Astrocyte of the spinal cord (primary cell): Measurements from ENCODE around the gene RNF157.
A peak's percentile ranks its signal among the peaks of the same experiment; 100 is the strongest.
"Not testable (repeated sequence)": the region's sequence is repeated elsewhere in the genome, so short reads cannot be mapped to it uniquely, and the experiment has no call there.

ENCODE experiments used
- DNase-seq: peaks from one replicate; pipeline ENCODE4 v3.0.0; 2011; ENCODE audit warnings: low read depth, low spot score
- H3K4me3 ChIP-seq: 2 replicates; pipeline ENCODE4 v1.5.1; 2011; ENCODE audit warnings: low read depth, mild to moderate bottlenecking, low read length, moderate library complexity
- in situ Hi-C: cut with HindIII; loops from 2 replicates; pipeline ENCODE4 v1.10.0; 2017; ENCODE audit warnings: low sequenced_read_pairs
- TF ChIP-seq, protein P1 (sequence below): IDR thresholded peaks from 2 replicates; pipeline ENCODE4 v1.5.1; 2012; ENCODE audit warnings: low read depth, mild to moderate bottlenecking, low read length, inconsistent platforms

The RNF157 gene

DNA sequence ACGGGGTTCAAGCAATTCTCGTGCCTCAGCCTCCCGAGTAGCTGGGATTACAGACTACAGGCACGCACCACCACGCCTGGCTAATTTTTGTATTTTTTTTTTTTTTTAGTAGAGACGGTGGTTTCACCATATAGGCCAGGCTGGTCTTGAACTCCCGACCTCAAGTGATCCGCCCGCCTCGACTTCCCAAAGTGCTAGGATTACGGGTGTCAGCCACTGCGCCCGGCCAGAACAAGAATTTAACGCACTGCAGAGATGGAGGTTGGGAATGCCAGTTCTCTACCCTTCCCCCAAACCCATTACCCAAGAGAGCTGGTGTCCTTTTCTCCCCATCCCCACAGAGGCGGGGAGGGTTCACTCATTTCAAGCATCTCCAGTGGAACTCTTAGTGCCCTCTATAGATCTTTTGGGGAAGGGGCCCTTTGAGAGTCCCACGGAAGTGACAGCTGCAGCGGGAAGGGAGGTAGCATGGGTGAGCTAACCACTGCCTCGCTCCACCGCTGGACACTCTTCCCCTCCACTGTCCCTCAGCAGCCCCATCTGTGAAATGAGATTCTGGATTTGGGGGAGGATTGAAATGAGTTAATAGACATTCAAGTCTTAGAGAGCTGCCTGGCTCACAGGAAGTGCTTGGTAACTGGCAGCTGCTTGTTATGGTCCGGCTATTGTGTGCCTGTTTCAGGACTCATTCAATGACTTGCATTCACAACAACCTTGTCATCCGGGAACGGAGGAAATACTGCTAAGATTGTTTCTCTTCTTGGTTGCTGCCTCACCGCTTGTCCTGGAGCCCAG, 21.3 kb upstream of the RNF157 start:
- in situ Hi-C loops: no loop called here

DNA sequence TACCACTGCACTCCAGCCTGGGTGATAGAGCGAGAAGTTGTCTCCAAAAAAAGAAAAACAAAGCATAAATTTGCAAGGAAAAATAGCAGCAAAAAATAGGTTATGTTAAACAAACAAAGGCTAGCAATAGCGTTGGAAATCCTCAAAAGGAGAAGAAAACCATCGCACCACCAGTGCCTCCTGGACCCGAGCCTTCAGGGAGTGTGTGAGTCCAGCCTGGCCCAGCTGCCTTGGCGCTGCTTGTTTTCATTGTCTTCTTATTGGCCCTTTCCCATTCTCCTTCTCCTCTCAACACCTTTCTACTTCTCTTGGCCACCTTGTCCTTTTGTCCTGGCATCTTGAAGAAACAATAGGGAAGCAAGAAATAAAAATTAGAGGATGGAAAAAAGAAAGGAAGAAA, 20.4 kb upstream of the RNF157 start:
- no peak overlapping the region for H3K4me3 ChIP-seq
- in situ Hi-C loops: no loop called here
- no peak for DNase-seq
- TF ChIP-seq, protein P1, sequence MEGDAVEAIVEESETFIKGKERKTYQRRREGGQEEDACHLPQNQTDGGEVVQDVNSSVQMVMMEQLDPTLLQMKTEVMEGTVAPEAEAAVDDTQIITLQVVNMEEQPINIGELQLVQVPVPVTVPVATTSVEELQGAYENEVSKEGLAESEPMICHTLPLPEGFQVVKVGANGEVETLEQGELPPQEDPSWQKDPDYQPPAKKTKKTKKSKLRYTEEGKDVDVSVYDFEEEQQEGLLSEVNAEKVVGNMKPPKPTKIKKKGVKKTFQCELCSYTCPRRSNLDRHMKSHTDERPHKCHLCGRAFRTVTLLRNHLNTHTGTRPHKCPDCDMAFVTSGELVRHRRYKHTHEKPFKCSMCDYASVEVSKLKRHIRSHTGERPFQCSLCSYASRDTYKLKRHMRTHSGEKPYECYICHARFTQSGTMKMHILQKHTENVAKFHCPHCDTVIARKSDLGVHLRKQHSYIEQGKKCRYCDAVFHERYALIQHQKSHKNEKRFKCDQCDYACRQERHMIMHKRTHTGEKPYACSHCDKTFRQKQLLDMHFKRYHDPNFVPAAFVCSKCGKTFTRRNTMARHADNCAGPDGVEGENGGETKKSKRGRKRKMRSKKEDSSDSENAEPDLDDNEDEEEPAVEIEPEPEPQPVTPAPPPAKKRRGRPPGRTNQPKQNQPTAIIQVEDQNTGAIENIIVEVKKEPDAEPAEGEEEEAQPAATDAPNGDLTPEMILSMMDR: no peak

More for the DNA sequence above, 21.3 kb upstream of the RNF157 start:
- TF ChIP-seq, protein P1: no peak
- DNase-seq: peak; percentile 44
- H3K4me3 ChIP-seq: no peak overlapping the region

DNA sequence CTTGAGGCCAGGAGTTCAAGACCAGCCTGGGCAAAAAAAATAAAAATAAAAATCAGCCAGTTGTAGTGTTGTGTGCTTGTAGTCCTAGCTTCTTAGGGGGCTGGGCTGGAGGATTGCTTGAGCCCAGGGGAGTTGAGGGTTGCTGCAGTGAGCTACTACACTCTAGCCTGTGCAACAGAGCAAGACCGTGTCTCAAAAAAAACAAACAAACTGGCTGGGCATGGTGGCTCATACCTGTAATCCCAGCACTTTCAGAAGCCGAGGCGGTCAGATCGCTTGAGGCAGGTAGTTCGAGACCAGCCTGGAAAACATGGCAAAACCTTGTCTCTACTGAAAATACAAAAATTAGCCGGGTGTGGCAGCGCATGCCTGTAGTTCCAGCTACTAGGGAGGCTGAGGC, 19.9 kb upstream of the RNF157 start:
- no peak for DNase-seq
- in situ Hi-C loops: no loop called here
- H3K4me3 ChIP-seq: no peak overlapping the region
- TF ChIP-seq, protein P1: no peak

DNA sequence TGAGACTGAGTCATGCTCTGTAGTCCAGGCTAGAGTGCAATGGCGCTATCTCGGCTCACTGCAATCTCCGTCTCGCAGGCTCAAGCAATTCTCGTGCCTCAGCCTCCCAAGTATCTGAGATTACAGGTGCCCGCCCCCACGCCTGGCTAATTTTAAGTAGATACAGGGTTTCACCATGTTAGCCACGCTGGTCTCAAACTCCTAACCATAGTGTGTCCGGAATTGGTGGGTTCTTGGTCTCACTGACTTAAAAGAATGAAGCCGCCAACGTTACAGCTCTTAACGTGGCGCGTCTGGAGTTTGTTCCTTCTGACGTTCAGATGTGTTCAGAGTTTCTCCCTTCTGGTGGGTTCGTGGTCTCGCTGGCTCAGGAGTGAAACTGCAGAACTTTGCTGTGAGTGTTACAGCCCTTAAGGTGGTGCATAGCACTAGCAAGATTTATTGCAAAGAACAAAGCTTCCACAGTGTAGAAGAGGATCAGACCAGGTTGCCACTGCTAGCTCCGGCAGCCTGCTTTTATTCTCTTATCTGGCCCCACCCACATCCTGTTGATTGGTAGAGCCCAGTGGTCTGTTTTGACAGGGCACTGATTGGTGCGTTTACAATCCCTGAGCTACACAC, 16.2 kb upstream of the RNF157 start:
- in situ Hi-C loops, DNase-seq, H3K4me3 ChIP-seq: not testable (repeated sequence)

DNA sequence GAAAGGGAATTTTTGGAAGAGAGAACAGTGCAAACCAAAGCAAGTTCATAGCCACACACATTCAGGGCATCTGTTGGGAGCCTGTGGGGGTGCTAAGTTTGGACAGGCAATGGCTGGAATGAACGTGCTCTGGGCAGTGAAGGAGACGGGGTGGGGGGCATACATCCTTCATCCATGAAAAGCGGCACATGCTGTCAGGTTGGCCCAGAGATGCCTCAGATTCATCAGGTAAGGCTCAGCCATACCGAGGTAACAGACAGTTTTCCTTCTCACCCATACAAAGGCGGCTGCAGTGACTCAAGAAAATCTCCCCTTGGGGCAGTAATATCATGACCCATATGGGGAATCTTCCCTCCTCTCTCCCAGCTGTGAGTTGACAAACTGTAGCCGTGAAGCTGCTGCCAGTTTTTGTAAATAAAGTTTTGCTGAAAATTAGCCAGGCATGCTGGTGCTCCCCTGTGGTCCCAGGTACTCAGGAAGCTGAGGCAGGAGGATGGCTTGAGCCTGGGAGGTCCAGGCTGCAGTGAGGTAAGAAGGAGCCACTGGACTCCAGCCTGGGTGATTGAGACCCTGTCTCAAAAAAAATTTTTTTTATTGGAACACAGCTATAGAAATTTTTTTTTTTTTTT, 15.6 kb upstream of the RNF157 start:
- in situ Hi-C loops: no loop called here

DNA sequence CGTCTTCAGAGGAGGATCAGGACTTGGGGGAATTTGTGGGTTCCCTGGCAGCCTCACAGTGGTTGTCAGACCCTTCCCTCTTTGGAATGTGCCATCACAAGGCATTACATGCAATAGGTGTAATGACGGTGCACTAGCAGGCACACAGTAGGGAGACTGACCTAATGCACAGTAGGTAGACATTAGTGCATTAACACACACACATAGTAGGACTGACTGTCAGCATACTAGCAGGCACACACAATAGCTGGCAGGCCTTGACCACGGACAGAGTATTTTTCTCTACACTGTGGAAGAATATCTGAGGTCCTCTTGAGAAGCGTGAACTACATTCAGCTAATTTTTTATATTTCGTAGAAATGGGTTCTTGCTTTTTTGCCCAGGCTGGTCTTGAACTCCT, 14.0 kb upstream of the RNF157 start:
- H3K4me3 ChIP-seq: no peak overlapping the region
- in situ Hi-C loops: no loop called here
- no peak for DNase-seq
- TF ChIP-seq, protein P1: no peak

More for the DNA sequence above, 15.6 kb upstream of the RNF157 start:
- DNase-seq: no peak
- TF ChIP-seq, protein P1: no peak
- H3K4me3 ChIP-seq: no peak overlapping the region

DNA sequence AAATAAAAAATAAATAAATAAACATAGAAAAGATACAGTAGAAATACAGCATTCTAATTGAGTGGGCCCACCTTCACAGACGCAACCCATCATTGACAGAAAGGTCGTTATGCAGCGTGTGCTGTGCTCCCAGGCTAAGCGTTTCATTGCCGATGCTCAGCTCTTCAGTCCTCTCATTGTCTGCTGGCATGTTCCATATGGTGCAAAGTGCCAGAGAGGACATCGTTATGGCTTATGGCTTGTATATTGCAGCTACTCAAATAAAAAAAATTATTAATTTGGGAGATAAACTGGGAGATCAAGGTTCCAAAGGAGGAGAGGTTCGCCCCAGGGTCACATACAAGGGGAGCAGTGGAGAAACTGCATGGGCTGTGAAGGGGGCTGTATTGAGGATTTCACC, 13.5 kb upstream of the RNF157 start:
- in situ Hi-C loops: no loop called here
- TF ChIP-seq, protein P1: no peak
- no peak for DNase-seq
- no peak overlapping the region for H3K4me3 ChIP-seq

DNA sequence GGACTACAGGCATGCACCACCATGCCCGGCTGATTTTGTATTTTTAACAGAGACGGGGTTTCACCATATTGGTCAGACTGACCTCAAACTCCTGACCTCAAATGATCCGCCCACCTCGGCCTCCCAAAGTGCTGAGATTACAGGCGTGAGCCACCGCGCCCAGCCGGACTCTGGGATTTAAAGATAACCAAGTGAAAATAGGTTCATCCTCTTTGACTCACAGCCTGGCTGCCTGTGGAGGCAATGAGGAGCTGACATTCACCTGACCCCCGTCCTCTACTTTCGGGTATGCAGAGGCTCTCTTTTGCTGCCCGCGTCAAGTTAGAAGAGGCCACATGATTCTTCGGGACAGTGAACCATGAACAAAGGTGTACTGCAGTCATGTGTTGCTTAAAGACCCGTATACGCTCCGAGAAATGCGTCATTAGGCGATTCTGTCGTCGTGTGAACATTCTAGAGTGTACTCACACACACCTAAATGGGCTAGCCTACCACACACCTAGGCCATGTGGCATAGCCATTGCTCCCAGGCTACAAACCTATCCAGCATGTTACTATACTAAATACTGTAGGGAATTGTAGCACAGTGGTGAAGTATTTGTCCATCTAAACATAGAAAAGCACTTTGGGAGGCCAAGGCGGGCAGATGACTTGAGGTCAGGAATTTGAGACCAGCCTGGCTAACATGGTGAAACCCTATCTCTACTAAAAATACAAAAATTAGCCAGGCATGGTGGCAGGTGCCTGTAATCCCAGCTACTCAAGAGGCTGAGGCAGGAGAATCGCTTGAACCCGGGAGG, 12.9 kb upstream of the RNF157 start:
- DNase-seq, H3K4me3 ChIP-seq, in situ Hi-C loops: not testable (repeated sequence)
